GM18499 (cell line): ENCODE results near the gene MTIF3.
"Not testable (repeated sequence)": the region's sequence is repeated elsewhere in the genome, so short reads cannot be mapped to it uniquely, and the experiment has no call there.

Experiments used
- ATAC-seq: cut with Tn5 transposase; IDR thresholded peaks from one replicate; pipeline ENCODE4 v1.9.1; 2021; ENCODE audit warnings: moderate number of reproducible peaks; ENCODE audit not compliant: insufficient read depth, unreplicated experiment

Gene MTIF3

DNA sequence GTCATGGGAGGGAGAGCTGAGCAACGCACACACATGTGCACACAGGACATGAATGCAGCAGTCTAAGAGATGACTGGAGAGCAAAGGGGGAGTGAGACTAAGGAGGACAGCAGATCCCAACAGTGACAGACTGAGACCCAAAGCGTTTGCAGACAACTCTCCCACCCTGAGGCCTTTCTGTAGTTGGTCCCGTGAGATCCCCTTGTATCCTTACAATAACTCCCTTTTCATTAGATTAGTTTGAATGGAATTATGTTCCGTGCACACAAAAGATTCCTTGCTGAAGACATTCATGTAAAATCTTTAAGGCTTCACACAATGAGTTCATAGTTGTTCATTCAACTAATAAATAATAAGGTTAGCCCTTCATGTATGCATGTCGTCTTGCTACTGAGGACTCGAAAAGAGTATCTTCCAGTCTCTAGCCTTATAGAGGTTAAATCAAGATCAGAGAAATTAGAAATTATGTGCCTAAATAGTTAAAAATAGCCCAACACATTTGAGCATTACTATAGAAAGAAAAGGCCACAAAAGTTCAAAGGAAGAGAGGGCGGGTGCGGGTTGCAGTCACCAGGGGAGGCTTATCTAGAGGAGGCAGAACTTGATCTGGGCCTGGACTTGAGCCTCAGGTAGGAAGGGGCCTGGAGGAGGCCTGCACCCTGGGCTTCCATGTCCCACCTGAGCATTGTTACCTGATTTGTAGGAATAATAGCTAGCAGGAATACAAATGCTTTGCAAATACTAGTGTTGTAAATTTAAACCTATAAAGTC is 29.1 kb downstream of the MTIF3 start:
- no peak for ATAC-seq

DNA sequence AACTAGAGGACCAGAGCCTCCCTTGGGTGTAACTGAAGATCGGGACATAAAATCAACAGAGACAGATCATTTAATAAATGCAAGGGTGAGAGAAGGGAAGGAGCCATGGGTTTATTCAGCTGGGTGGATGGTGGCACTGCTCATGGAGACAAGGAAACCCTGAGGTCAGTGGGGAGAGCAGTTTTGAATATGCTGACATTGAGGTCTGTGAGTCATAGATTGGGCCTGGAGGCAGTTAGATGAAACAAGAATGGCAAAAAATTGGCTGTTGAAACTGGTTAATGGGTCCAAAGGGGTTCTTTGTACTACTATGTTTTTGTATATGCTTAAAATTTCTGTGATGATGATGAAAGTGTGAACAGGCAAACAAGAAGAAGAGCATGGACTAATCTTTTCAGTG is 31.0 kb downstream of the MTIF3 start:
- ATAC-seq = no peak

DNA sequence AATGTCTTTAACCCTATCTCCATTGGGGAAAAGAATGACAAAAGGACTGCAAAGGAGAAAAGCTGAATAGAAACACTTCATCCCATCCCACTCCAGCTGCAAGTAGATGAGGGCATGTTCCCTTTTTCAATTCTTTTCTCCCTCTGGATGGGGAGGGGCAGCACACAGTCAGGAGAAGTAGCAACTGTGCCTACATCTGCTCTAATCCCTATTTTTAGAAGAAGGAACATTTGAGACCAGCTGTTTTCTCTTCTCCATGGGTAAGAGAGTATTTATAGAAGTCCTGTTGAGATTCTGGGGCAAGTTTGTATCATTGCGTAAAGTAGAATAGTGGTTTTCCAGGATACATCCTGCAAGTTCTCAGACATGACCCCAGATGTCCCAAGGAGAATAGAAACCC is 35.2 kb downstream of the MTIF3 start:
- ATAC-seq = no peak

DNA sequence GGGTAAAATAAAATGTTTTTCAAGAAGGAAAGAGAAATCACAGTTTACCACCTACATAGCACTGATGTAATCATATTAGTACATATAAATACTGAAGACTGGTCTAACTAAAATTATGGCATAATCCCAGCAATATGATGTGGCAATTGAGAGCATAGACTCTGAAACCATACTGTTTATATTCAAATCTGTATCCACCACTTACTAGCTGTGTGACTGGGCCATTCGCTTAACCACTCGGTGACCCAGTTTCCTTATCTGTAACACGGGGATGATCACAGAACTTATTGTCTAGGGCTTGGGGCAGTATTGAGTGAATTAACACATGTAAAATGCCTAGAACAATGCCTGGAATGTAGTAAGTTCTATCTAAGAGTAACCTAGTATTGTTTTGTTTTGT is 39.0 kb downstream of the MTIF3 start:
- no peak for ATAC-seq

DNA sequence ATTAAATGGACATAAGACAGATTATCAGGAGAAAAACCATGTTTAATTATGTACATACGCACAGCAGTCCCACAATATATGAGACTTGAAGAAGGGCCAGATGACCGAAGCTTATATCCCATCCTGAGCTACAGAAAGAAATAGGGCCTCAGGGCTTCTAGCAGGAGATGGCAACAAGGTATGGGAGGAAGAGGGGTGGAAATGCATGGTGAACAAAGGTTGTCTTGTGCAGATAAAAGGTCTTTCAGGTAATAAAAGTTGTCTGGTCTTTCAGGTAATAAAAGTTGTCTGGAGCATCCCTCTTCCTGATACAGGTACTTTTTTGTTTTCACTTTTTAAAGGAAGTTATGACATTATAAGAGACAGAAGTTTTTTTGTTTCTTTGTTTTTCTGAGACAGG is 41.4 kb downstream of the MTIF3 start:
- no peak for ATAC-seq

DNA sequence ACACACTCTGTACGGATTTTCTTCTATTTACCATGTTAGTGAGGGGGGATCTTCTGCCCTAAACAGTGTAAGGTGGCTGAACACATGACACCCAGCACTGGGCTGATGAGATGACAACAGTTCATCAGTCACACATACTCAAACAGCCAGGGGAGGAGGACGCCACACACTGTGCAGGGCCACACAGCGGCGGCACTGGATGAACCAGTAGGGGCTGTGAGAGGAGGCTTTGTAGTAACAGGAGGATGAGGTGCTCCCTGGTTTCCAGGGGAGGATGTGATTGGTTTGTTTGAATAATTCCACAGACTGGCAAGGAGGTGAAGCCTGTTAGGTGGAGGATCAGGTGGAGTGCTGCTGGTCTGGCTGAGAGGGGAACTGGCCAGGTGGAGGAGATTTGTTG is 42.3 kb downstream of the MTIF3 start:
- no peak for ATAC-seq

DNA sequence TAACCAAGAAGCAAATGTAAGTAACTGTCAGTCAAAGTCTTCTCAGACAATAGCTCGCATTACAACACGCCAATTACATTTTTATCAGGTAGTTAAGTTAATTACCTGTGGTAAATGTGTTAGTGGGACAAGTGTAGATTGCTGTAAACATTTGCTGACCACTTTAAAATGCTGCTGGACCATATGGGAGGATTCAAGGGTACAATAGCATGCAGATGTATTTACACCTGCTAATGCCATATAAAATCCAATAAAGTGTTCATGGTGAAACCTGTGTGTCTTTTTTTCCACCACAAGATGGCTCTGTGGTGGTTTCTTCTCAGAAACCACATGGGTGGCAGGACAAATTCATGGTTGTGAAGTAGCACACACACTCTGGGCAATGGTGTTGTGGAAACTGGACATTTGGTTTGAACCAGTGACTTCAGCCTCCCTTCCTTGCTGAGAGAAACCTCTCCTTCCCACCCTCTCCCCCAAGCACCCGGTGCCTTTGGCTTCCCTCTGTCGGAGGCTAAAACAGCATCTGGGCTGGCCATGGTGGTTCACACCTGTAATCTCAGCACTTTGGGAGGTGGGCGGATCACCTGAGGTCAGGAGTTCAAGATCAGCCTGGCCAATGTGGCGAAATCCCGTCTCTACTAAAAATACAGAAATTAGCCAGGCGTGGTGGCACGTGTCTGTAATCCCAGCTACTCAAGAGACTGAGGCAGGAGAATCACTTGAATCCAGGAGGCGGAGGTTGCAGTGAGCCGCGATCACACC is 44.0 kb downstream of the MTIF3 start:
- no peak for ATAC-seq

DNA sequence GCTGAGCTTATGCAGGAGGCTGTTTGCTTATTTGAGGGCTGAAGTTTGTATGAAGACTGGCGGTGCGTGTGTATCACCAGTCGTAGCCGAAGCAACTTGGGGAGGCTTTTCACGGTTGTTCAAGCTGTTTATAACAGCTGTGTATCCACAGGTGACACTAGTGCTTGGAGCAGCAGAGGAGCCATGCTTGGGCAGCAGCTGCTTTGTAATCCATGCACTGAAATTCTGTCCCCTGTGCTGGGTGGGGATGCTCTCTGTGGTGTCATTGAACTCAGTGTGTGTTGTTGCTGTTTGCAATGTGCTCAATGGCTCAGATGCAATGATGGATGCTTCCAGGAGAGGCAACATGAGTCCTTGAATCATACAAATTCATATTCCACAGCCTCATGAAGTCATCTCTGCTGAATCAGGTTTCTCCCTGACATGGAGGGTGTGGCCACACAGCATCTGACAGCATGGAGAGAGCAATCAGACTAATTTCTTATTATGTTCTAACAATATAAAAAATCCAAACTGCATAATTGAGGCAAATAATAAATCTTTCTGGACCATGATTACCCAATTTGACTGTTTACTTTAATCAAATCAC is 44.7 kb downstream of the MTIF3 start:
- no peak for ATAC-seq

DNA sequence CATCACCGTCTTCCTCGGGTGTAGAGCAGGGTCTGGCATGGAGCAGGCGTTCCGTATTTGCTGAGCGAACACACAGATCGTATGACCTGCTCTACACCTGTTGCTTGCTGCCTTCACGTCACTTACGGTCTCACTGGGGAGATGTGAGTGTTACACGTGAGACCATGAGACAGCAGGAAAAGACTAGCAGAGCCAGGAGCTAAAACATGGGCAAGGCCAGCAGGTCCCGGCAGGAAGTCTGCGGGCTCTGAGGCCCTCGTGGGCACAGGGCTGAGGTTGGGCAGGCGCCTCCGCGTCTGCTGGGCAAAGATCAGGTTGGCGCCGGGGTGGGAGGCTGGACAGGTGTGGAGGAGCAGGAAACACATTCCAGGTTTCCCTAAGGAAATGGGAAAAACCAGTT is 45.7 kb downstream of the MTIF3 start:
- ATAC-seq = no peak

DNA sequence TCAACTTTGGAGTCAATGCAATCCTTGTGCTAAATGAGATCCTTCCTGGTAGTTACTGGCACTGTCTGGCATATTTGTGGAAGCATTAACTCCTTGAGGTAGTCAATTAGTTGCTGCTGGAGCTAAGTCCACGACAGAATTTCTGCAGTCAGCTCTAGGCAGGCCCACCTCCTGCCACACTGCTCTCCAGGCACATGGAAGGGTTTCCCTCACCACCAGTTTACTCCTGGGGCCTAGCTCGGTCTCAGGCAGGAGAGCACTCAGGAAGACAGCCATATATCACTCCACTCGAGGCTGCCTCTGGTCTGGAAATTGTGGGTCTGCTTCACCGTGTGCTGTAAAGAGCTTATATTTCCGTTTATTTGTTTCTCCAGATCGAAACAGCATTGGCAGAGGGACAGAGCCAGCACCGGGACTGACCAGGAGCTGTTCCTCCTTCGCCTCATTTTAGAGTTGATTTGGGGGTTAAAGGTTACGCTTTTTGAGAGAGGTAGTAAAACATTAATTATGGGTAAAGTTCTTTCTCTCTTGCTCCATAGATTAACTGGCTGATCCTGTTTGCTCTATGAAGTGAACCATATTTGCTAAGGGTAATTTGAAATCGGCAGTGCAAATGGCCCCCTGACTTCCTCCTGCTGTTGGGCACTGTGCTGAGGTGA is 46.5 kb downstream of the MTIF3 start:
- no peak for ATAC-seq

DNA sequence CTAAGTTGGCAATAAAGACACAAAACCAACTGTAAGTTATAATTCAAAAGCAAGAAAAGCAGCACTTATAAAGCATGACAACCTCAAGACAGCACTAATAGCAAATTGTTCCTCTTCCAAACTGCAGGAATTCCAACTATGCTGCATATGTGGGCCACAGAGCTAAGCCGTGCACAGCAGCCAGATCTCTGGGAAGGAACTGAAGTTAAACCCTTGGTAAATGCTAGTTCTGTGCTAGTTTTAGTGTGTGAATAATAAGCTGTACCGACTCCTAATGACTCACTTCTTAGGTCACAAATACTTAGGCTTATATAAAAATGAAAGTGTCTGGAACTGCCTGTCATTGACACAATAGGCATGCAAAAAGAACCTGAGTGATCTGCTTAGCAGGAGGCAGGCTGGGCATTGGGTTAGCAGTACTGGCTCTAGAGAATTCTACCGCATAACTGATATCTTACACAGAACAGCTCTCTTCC is 47.1 kb downstream of the MTIF3 start:
- no peak for ATAC-seq

DNA sequence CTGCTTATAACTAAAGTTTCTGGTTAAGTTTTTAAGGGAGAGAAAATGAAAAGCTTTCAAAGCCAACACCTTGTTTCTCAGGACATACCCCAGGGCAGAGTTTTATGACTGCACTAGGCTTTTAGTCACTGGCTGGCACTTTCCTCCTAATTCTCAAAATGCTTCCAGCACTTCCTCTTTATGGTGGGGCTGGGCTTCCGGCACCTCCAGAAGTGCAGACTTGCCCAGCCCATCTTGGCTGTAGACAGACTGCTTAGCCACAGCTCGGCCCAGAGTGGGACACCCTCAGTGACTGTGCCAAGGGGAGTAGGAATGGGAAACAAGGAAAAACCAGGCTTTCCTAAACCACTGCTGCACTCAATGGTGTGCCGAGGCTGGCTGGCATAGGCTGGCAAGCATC is 49.2 kb downstream of the MTIF3 start:
- no peak for ATAC-seq

DNA sequence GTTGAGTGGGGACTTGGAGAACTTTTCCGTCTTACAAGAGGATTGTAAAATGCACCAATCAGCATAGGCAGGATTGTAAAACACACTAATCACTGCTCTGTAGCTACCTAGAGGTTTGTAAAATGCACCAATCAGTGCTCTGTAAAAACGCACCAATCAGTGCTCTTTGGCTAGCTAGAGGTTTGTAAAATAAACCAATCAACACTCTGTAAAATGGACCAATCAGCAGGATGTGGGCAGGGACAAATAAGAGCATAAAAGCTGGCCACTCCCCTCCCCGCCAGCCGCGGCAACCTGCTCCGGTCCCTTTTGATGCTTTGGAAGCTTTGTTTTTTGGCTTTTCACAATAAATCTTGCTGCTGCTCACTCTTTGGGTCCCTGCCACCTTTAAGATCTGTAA is 50.0 kb downstream of the MTIF3 start:
- not testable (repeated sequence) for ATAC-seq

DNA sequence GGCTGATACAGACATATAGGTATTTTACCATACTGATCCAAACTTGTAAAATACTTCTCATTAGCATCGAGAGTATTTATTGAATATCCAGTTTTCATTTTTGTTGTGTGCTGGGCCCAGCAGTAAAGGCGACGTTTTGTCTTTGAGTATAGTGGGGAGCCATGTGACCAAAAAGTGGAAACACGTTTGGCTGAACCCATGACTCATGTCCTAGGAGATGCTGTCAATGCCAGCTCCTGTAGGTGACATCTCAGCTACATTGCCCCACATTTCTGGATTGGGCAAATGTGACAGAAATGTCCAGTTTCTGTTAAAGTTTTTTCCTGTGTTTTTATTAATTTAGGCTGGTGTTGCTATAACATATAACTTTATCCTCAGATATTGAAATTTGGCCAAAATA is 52.0 kb downstream of the MTIF3 start:
- ATAC-seq = no peak

DNA sequence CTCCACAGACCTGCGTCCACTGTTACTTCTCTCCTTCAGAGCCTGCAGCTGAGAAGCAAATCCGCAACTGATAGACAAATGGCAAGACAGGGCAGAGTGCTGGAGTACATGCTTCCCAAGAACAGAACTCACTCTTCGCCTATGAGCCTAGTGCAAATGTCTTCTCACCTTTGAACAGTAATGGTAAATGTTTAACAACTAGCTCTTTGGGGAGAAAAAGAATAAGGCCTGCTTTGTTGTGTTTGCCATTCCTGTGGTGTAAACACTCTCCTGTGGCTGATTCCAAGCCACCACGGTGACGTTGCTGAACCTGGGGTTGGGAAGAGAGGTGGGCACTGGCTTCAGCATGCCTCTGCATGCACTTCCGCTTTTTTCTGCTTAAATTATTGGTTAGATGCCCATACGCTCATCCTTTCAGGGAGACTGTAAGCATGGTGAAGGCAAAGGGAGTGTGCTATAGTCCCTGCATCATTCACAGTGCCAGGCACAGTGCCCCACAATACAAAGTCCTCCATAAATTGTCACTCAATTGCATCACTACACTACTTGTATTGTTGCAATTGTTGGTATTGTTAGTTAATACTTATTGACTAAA is 54.0 kb downstream of the MTIF3 start:
- ATAC-seq = no peak

DNA sequence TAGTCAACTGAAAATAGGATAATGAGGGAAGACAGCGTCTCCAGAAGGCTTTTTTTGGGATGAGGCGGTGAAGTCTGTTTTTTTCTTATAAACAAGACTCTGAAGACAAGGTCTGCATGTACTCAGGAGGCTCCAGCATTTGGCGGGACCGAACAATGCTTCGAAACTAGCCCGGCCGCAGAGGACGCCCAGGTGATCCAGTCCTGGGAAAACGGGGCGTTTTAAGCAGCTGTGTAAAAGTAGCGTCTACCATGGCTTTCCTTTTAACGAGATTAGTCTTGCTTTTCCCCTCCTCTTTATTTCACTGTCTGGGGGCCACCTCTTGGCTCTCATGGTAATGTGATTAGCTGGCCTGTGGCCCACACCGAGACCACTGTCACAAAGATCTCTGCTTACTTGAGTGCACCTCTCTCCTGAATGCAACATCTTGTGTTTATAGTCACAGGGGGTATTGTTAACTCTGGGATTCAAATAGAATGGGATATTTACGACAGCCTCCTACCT is 55.3 kb downstream of the MTIF3 start:
- no peak for ATAC-seq

DNA sequence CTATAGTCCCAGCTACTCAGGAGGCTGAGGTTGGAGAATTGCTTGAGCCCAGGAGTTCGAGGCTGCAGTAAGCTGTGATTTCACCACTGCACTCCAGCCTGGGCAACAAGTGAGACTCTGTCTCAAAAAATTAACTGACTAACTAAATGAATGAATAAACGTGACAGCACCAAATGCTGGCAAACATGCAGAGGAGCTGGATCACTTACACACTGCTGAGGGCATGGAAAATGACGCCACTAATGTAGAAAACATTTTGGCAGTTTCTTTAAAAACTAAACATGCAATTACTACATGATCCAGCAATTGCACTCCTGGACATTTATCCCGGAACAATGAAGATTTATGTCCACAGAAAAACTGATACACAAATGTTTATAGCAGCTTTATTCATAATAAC is 57.3 kb downstream of the MTIF3 start:
- no peak for ATAC-seq

DNA sequence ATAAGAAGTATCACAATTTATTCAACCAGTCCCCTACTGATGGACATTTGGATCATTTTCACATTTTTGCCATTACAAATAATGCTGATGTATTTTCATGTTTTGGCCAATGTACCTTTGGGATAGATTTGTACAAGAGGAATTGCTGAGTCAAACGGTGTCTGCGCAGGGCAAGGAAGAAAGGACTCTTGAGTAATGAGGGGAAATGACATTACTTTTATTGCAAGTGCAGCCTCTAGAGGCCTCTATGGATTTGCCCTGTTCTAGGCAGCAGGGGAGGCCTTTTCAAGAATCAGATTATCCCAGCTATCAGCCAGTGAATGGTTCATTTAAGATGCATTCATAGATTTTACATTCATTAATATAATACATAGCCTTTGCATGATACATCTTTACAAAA is 58.9 kb downstream of the MTIF3 start:
- no peak for ATAC-seq

DNA sequence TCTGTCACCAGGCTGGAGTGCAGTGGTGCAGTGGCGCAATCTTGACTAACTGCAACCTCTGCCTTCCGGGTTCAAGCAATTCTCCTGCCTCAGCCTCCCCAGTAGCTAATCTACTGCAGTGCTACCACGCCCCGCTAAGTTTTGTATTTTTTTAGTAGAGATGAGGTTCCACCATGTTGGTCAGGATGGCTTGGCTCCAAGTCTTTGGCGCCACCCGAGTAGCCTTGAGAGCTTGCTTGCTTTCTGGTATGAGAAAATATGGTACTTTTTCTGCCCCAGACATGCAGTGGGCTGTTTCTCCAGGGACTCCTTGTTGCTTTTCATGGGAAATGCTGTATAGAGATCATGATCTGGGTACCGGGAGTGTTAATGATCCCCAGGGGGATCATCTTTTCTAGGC is 60.5 kb downstream of the MTIF3 start:
- no peak for ATAC-seq

DNA sequence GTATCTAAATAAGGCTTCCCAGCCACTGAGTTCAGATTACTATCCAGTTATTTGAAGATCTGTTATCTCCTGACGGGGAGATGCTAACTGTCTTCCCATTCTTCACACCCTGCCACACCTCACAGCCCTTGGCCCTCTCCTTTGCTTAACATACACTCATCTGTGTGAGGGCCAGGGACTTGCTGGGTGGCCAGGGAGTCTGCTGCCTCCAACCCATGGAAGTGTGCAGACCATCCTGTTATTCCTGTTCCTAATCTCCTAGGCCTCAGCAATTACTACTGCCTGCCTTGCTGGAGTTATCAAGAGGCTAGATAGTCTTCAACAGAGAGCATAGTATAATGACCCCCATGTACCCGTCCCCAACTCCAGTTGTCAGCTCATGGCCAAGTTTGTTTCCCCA is 62.1 kb downstream of the MTIF3 start:
- ATAC-seq = no peak
